ENCODE results near the gene PTGER2.
A peak's percentile ranks its signal among the peaks of the same experiment; 100 is the strongest.

The PTGER2 gene

DNA sequence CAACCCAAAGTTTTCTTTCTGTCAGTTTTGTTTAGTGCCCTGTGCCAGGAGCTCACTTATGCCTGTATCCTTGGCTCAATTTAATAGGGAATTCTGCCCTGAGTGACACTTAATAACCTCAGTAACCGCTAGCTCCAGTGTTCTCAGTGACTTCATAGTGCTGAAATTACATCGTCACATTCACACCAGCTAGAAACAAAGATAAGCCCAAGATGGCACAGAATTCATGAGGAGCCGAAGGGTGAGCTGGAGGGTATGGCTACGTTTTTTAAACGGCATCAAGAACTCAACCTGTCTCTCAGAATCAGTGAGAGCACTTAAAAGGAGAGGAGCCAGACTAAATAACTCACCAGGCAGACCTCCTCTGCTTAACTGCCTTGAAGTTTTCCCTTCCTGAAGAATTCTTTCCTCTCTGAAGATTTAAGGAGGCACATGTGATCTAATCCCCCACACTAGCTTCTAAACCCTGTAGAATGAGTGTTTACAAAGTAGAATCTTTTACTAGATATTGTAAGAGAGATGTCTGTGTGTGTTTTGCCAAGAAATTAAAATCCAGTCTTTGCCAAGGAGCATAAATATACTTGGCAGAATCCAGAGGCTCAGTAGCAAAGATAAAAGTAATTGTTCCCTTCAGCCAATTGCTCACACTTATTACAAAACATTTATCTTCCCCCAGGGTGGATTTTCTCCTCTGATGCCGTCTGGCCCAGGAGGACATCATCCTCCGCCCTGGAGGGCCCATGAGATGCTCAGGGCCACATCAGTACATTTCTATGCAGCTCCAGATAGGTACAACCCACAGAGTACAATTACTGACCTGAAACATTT, 37.3 kb downstream of the PTGER2 start:
- peaks cover 0 to 4% (median 0%) of the 10 kb centered on the region in 5 donors for H3K9me3 ChIP-seq (ENCODE audit: control insufficient read depth in 5 of 5, low read length in 5 of 5)
- H3K27me3 ChIP-seq (ENCODE audit: control insufficient read depth in 5 of 5, insufficient read depth in 4 of 5, low read length in 5 of 5) = peaks cover 0 to 5% (median 0%) of the 10 kb centered on the region in 5 donors
- H3K4me1 ChIP-seq (ENCODE audit: control insufficient read depth in 5 of 5, insufficient read depth in 5 of 5, low read length in 5 of 5) = peaks cover 0 to 30% (median 26%) of the 10 kb centered on the region in 5 donors
- H3K36me3 ChIP-seq (ENCODE audit: control insufficient read depth in 5 of 5, insufficient read depth in 5 of 5, low read length in 5 of 5) = no peaks in the 10 kb centered on the region
- no peak overlapping the region for H3K9ac ChIP-seq (ENCODE audit: low read length in 5 of 5)
- no peak overlapping the region for H3K4me3 ChIP-seq (ENCODE audit: low read depth in 1 of 5, low read length in 5 of 5)
- peak overlapping the region; percentile 3 for H3K27ac ChIP-seq (ENCODE audit: low read depth, low read length)

- Histone ChIP-seq H3K27ac (ENCODE audit: low read depth, low read length) (no peak overlapping the region), H3K9me3 (ENCODE audit: control insufficient read depth in 5 of 5, low read length in 5 of 5) (peaks cover 0 to 4% (median 0%) of the 10 kb centered on the region in 5 donors), H3K4me1 (ENCODE audit: control insufficient read depth in 5 of 5, insufficient read depth in 5 of 5, low read length in 5 of 5) (peaks cover 0 to 30% (median 26%) of the 10 kb centered on the region in 5 donors), H3K9ac (ENCODE audit: low read length in 5 of 5) (no peak overlapping the region), H3K36me3 (ENCODE audit: control insufficient read depth in 5 of 5, insufficient read depth in 5 of 5, low read length in 5 of 5) (no peaks in the 10 kb centered on the region), H3K4me3 (ENCODE audit: low read depth in 1 of 5, low read length in 5 of 5) (no peak overlapping the region), H3K27me3 (ENCODE audit: control insufficient read depth in 5 of 5, insufficient read depth in 4 of 5, low read length in 5 of 5) (peaks cover 0 to 5% (median 0%) of the 10 kb centered on the region in 5 donors)
Measured at GRCh38 chr14:52352061-52352491, 38.0 kb downstream of the PTGER2 start.

DNA sequence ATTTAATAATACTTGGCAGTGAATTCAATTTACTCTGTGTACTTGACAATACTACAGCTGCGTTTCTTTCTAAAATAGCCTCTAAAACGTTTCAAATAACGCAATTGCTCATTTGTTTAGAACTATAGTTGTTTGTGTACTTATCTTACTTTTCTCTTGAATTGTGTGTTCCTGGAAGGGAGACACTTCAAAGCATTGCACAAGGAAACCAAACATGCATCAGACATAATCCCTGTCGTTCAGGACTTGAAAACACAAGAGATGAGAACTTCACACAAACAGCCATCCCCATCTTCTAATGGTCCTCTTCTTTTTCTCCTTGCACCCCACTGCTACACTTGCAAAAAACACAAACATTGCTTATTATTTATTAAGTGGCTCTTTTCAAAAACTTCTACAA, 38.5 kb downstream of the PTGER2 start:
- Histone ChIP-seq H3K9ac (ENCODE audit: low read length in 5 of 5) (no peak overlapping the region), H3K9me3 (ENCODE audit: control insufficient read depth in 5 of 5, low read length in 5 of 5) (peaks cover 0 to 4% (median 0%) of the 10 kb centered on the region in 5 donors), H3K4me3 (ENCODE audit: low read depth in 1 of 5, low read length in 5 of 5) (no peak overlapping the region), H3K4me1 (ENCODE audit: control insufficient read depth in 5 of 5, insufficient read depth in 5 of 5, low read length in 5 of 5) (peaks cover 0 to 30% (median 26%) of the 10 kb centered on the region in 5 donors), H3K27ac (ENCODE audit: low read depth, low read length) (no peak overlapping the region), H3K27me3 (ENCODE audit: control insufficient read depth in 5 of 5, insufficient read depth in 4 of 5, low read length in 5 of 5) (peaks cover 0 to 5% (median 0%) of the 10 kb centered on the region in 5 donors), H3K36me3 (ENCODE audit: control insufficient read depth in 5 of 5, insufficient read depth in 5 of 5, low read length in 5 of 5) (no peaks in the 10 kb centered on the region)

DNA sequence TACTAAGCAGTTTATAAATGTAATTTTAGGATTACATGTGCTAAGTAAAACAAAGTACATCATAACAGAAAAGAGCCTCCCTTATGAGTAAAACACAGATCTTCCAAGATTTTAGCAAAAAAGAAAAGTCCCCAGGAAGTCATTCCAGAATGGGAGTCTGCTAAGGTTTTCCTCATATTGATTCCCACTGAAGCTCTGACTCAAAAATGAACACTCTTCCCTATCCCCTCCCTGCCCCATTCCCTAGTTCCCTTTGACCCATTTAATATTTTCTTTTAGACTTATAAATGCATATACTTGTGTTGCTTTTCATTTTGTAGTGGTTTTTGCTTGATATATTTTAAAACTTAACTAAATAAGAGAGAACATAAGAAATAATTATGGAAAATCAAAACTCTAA, 40.1 kb downstream of the PTGER2 start:
- H3K4me3 ChIP-seq (ENCODE audit: low read depth in 1 of 5, low read length in 5 of 5) = no peak overlapping the region
- peaks cover 0 to 5% (median 0%) of the 10 kb centered on the region in 5 donors for H3K27me3 ChIP-seq (ENCODE audit: control insufficient read depth in 5 of 5, insufficient read depth in 4 of 5, low read length in 5 of 5)
- H3K4me1 ChIP-seq (ENCODE audit: control insufficient read depth in 5 of 5, insufficient read depth in 5 of 5, low read length in 5 of 5) = peaks cover 0 to 30% (median 23%) of the 10 kb centered on the region in 5 donors
- peaks cover 0 to 4% (median 0%) of the 10 kb centered on the region in 5 donors for H3K9me3 ChIP-seq (ENCODE audit: control insufficient read depth in 5 of 5, low read length in 5 of 5)
- H3K9ac ChIP-seq (ENCODE audit: low read length in 5 of 5) = no peak overlapping the region
- H3K27ac ChIP-seq (ENCODE audit: low read depth, low read length) = peak overlapping the region; percentile 21
- no peaks in the 10 kb centered on the region for H3K36me3 ChIP-seq (ENCODE audit: control insufficient read depth in 5 of 5, insufficient read depth in 5 of 5, low read length in 5 of 5)

DNA sequence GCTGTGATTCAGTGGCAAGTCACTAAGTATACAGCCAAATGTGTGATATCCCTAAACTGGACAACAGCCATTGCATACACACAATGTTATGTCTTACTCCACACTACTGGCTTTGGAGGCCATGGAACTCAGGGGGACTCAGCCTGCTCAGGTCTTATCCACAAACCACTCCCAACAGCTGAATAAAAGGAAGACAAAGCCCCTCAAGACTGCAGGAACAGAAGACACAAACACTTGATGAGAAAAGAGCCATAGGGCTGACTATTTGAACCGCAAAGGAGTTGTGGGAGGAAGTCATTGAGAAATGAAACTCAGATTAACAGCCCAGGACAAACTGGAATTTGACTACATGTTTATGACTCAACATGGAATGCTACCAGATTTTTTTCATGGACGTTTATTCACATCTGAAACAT, 40.9 kb downstream of the PTGER2 start:
- H3K27ac ChIP-seq (ENCODE audit: low read depth, low read length) = peak overlapping the region; percentile 21

GRCh38 chr14:52355526-52355925, 41.4 kb downstream of the PTGER2 start:
- Histone ChIP-seq H3K4me3 (ENCODE audit: low read depth in 1 of 5, low read length in 5 of 5) (no peak overlapping the region), H3K9ac (ENCODE audit: low read length in 5 of 5) (no peak overlapping the region), H3K36me3 (ENCODE audit: control insufficient read depth in 5 of 5, insufficient read depth in 5 of 5, low read length in 5 of 5) (no peaks in the 10 kb centered on the region), H3K4me1 (ENCODE audit: control insufficient read depth in 5 of 5, insufficient read depth in 5 of 5, low read length in 5 of 5) (peaks cover 0 to 31% (median 25%) of the 10 kb centered on the region in 5 donors), H3K27ac (ENCODE audit: low read depth, low read length) (peak overlapping the region; percentile 21), H3K9me3 (ENCODE audit: control insufficient read depth in 5 of 5, low read length in 5 of 5) (no peaks in the 10 kb centered on the region), H3K27me3 (ENCODE audit: control insufficient read depth in 5 of 5, insufficient read depth in 4 of 5, low read length in 5 of 5) (peaks cover 0 to 5% (median 0%) of the 10 kb centered on the region in 5 donors)

More for the DNA sequence above, 40.9 kb downstream of the PTGER2 start:
- Histone ChIP-seq H3K9me3 (ENCODE audit: control insufficient read depth in 5 of 5, low read length in 5 of 5) (peaks cover 0 to 2% (median 0%) of the 10 kb centered on the region in 5 donors), H3K4me1 (ENCODE audit: control insufficient read depth in 5 of 5, insufficient read depth in 5 of 5, low read length in 5 of 5) (peaks cover 0 to 30% (median 22%) of the 10 kb centered on the region in 5 donors), H3K9ac (ENCODE audit: low read length in 5 of 5) (no peak overlapping the region), H3K4me3 (ENCODE audit: low read depth in 1 of 5, low read length in 5 of 5) (no peak overlapping the region), H3K27me3 (ENCODE audit: control insufficient read depth in 5 of 5, insufficient read depth in 4 of 5, low read length in 5 of 5) (peaks cover 0 to 5% (median 0%) of the 10 kb centered on the region in 5 donors), H3K36me3 (ENCODE audit: control insufficient read depth in 5 of 5, insufficient read depth in 5 of 5, low read length in 5 of 5) (no peaks in the 10 kb centered on the region)

DNA sequence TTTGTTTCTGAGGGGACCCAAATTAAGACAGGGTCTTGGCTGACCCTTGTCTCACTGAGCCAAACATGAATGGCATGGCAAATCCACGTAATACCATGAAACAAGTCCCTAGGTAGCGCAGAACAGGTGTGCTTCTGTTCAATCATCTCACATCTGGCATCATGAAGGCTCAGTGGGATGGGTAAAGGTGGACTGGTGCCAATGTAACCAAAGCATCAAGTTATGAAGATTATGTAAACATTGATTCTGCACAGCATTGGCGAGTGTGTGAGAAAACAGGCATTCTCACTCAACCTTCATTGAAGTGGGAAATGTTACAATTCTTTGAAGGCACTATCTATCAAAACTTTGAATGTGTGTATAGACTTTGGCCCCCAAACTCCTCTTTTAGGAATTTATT, 41.9 kb downstream of the PTGER2 start:
- Histone ChIP-seq H3K27ac (ENCODE audit: low read depth, low read length) (no peak overlapping the region), H3K27me3 (ENCODE audit: control insufficient read depth in 5 of 5, insufficient read depth in 4 of 5, low read length in 5 of 5) (peaks cover 0 to 5% (median 0%) of the 10 kb centered on the region in 5 donors), H3K36me3 (ENCODE audit: control insufficient read depth in 5 of 5, insufficient read depth in 5 of 5, low read length in 5 of 5) (no peaks in the 10 kb centered on the region), H3K9me3 (ENCODE audit: control insufficient read depth in 5 of 5, low read length in 5 of 5) (no peaks in the 10 kb centered on the region), H3K4me3 (ENCODE audit: low read depth in 1 of 5, low read length in 5 of 5) (no peak overlapping the region), H3K9ac (ENCODE audit: low read length in 5 of 5) (no peak overlapping the region), H3K4me1 (ENCODE audit: control insufficient read depth in 5 of 5, insufficient read depth in 5 of 5, low read length in 5 of 5) (peaks cover 3 to 34% (median 27%) of the 10 kb centered on the region in 5 donors)

- peak overlapping the region; percentile 46 for H3K27ac ChIP-seq (ENCODE audit: low read depth, low read length)
- no peaks in the 10 kb centered on the region for H3K36me3 ChIP-seq (ENCODE audit: control insufficient read depth in 5 of 5, insufficient read depth in 5 of 5, low read length in 5 of 5)
- H3K27me3 ChIP-seq (ENCODE audit: control insufficient read depth in 5 of 5, insufficient read depth in 4 of 5, low read length in 5 of 5) = peaks cover 0 to 4% (median 0%) of the 10 kb centered on the region in 5 donors
- H3K9ac ChIP-seq (ENCODE audit: low read length in 5 of 5) = no peak overlapping the region
- H3K4me1 ChIP-seq (ENCODE audit: control insufficient read depth in 5 of 5, insufficient read depth in 5 of 5, low read length in 5 of 5) = peaks cover 4 to 12% (median 10%) of the 10 kb centered on the region in 5 donors
- H3K9me3 ChIP-seq (ENCODE audit: control insufficient read depth in 5 of 5, low read length in 5 of 5) = no peaks in the 10 kb centered on the region
- H3K4me3 ChIP-seq (ENCODE audit: low read depth in 1 of 5, low read length in 5 of 5) = no peak overlapping the region
Measured at GRCh38 chr14:52360831-52361230, 46.7 kb downstream of the PTGER2 start.

DNA sequence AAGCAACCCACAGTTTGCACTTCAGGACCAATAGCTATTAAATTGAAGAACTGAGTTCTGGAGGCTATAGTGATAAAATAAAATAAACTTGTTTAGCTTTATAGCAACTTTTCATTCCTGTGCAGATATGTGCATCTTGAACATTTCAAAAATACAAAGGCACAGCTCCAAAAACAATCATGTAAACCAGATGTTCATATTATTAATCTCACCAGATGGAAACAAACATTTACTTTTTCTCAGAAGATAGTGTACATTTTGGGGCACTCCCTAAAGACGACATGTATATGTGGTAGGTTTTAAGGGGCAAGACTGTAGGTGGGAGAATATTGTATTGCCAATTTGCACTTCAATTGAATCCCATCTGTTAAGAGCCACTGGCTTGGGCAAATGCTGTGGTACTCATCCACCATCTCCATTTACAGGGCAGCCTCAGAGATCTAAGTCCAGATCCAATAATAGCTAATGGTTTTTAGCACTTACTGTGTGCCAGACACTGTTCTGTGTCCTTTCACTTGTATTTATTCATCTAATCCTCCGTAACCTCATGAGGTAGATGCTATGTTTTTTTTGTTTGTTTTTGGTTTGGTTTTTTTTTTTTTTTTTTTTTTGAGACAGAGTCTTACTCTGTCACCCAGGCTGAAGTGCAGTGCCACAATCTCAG, 49.1 kb downstream of the PTGER2 start:
- H3K27me3 ChIP-seq (ENCODE audit: control insufficient read depth in 5 of 5, insufficient read depth in 4 of 5, low read length in 5 of 5) = no peaks in the 10 kb centered on the region
- no peak overlapping the region for H3K4me3 ChIP-seq (ENCODE audit: low read depth in 1 of 5, low read length in 5 of 5)
- H3K36me3 ChIP-seq (ENCODE audit: control insufficient read depth in 5 of 5, insufficient read depth in 5 of 5, low read length in 5 of 5) = no peaks in the 10 kb centered on the region
- H3K4me1 ChIP-seq (ENCODE audit: control insufficient read depth in 5 of 5, insufficient read depth in 5 of 5, low read length in 5 of 5) = peaks cover 4 to 11% (median 10%) of the 10 kb centered on the region in 5 donors
- no peak overlapping the region for H3K9ac ChIP-seq (ENCODE audit: low read length in 5 of 5)
- H3K27ac ChIP-seq (ENCODE audit: low read depth, low read length) = no peak overlapping the region
- H3K9me3 ChIP-seq (ENCODE audit: control insufficient read depth in 5 of 5, low read length in 5 of 5) = no peaks in the 10 kb centered on the region

DNA sequence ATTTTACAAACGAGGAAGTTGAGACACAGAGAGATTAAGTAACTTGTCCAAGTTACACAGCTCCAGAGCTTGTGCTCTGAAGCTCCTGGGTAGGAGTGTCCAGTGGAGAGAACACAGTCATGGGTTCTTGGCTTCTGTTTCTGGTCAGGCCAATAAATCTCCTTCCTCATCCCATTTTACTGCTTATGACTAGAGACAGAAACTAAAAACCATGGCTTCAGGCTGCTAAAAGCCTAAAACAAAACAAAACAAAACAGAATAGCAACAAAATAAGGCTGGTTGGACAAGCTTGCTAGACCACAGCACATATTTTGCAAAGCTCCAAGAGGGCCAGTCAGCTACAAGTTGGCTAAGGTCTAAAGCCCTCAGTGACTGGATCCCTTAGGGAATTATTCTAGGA, 49.8 kb downstream of the PTGER2 start:
- no peak overlapping the region for H3K27ac ChIP-seq (ENCODE audit: low read depth, low read length)
- H3K4me3 ChIP-seq (ENCODE audit: low read depth in 1 of 5, low read length in 5 of 5) = no peak overlapping the region
- H3K9ac ChIP-seq (ENCODE audit: low read length in 5 of 5) = no peak overlapping the region
- H3K36me3 ChIP-seq (ENCODE audit: control insufficient read depth in 5 of 5, insufficient read depth in 5 of 5, low read length in 5 of 5) = no peaks in the 10 kb centered on the region
- no peaks in the 10 kb centered on the region for H3K27me3 ChIP-seq (ENCODE audit: control insufficient read depth in 5 of 5, insufficient read depth in 4 of 5, low read length in 5 of 5)
- no peaks in the 10 kb centered on the region for H3K9me3 ChIP-seq (ENCODE audit: control insufficient read depth in 5 of 5, low read length in 5 of 5)
- H3K4me1 ChIP-seq (ENCODE audit: control insufficient read depth in 5 of 5, insufficient read depth in 5 of 5, low read length in 5 of 5) = peaks cover 4 to 14% (median 12%) of the 10 kb centered on the region in 5 donors

Measured in subcutaneous abdominal adipose tissue (tissue), 5 donors.